Type B pancreatic cell (in vitro differentiated cells): ENCODE results near the gene DOCK3. TPM values are rescaled to one million over a fixed set of nuclear protein-coding genes. Genes with fewer than 3 reads are reported as not detected.

Experiments used
- DNase-seq: peaks from one replicate; pipeline ENCODE4 v3.0.0; 2021; ENCODE audit warnings: mixed read lengths; ENCODE audit not compliant: unreplicated experiment; ENCODE audit errors: extremely low spot score
- H3K27ac Mint-ChIP-seq: 2 replicates; pipeline ENCODE4 v1.8.0; 2021; ENCODE audit warnings: mild to moderate bottlenecking, mixed read lengths
- H3K27me3 Mint-ChIP-seq: 2 replicates; pipeline ENCODE4 v1.8.0; 2021; ENCODE audit warnings: mixed read lengths
- H3K36me3 Mint-ChIP-seq: 2 replicates; pipeline ENCODE4 v1.8.0; 2021; ENCODE audit warnings: mixed read lengths
- H3K4me1 Mint-ChIP-seq: one replicate; pipeline ENCODE4 v1.8.0; 2021; ENCODE audit warnings: mixed read lengths; ENCODE audit not compliant: unreplicated experiment
- H3K4me3 Mint-ChIP-seq: 2 replicates; pipeline ENCODE4 v1.8.0; 2021; ENCODE audit warnings: mild to moderate bottlenecking, mixed read lengths
- H3K9me3 Mint-ChIP-seq: 2 replicates; pipeline ENCODE4 v1.8.0; 2021; ENCODE audit warnings: mixed read lengths
- total RNA-seq: library from RNA; stranded (reverse); gene quantifications from 2 replicates; pipeline ENCODE4 v1.2.1, GENCODE V29; 2021; ENCODE audit warnings: low replicate concordance
- TF ChIP-seq, protein P1 (sequence below): fragments of 200-600 bp; sonication (generic); conservative IDR thresholded peaks from 2 replicates; pipeline ENCODE4 v1.5.0; 2021; ENCODE audit warnings: antibody characterized with exemption, mild to moderate bottlenecking

The DOCK3 gene
- total RNA-seq, 1 donor from 2014 or later = 5.9 TPM

DNA sequence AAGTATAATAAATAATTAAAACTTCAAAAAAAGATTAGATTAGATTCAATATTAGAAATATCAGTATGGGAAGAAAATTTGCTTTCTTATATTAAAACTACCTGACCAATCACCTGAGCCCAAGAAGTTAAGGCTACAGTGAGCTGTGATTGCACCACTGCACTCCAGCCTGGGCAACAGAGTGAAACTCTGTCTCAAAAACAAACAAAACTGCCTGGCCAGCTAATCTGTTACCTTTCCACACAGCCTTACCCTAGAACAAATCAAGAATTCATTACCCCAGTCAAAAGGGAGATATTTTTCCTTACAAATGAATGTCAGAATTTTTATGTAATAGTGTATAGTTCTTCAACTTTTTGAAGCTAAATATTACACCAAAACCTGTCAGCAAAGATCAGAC, 593.4 kb downstream of the DOCK3 start:
- TF ChIP-seq, protein P1, sequence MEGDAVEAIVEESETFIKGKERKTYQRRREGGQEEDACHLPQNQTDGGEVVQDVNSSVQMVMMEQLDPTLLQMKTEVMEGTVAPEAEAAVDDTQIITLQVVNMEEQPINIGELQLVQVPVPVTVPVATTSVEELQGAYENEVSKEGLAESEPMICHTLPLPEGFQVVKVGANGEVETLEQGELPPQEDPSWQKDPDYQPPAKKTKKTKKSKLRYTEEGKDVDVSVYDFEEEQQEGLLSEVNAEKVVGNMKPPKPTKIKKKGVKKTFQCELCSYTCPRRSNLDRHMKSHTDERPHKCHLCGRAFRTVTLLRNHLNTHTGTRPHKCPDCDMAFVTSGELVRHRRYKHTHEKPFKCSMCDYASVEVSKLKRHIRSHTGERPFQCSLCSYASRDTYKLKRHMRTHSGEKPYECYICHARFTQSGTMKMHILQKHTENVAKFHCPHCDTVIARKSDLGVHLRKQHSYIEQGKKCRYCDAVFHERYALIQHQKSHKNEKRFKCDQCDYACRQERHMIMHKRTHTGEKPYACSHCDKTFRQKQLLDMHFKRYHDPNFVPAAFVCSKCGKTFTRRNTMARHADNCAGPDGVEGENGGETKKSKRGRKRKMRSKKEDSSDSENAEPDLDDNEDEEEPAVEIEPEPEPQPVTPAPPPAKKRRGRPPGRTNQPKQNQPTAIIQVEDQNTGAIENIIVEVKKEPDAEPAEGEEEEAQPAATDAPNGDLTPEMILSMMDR = no peak
- no peak overlapping the region for H3K27ac Mint-ChIP-seq
- H3K4me1 Mint-ChIP-seq = no peaks in the 10 kb centered on the region
- peaks cover 4% of the 10 kb centered on the region for H3K36me3 Mint-ChIP-seq
- no peaks in the 10 kb centered on the region for H3K27me3 Mint-ChIP-seq
- no peak overlapping the region for H3K4me3 Mint-ChIP-seq
- no peak for DNase-seq
- peaks cover 19% of the 10 kb centered on the region for H3K9me3 Mint-ChIP-seq

DNA sequence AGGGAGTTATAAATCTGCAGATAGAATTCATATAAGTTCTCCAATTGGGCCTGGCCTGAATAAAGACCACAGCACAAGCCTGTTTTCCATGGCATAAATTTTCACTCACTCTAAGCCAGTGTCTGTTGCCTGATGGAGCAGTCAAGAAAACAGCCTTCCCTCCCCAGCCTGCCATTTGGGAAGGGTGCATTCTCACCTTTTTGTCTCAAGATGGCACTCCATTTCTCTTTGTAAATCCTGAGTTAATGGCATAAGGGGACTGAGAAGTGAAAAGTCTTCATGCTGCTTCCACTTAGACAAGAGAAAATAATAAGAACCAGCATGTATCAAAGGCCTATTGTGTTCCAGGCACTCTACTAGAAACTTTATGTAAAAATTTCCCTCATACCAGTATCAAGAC, 594.7 kb downstream of the DOCK3 start:
- H3K36me3 Mint-ChIP-seq = no peaks in the 10 kb centered on the region
- no peak overlapping the region for H3K27ac Mint-ChIP-seq
- no peak for DNase-seq
- TF ChIP-seq, protein P1 = no peak
- no peaks in the 10 kb centered on the region for H3K27me3 Mint-ChIP-seq
- H3K4me3 Mint-ChIP-seq = no peak overlapping the region
- H3K9me3 Mint-ChIP-seq = peaks cover 19% of the 10 kb centered on the region
- no peaks in the 10 kb centered on the region for H3K4me1 Mint-ChIP-seq

DNA sequence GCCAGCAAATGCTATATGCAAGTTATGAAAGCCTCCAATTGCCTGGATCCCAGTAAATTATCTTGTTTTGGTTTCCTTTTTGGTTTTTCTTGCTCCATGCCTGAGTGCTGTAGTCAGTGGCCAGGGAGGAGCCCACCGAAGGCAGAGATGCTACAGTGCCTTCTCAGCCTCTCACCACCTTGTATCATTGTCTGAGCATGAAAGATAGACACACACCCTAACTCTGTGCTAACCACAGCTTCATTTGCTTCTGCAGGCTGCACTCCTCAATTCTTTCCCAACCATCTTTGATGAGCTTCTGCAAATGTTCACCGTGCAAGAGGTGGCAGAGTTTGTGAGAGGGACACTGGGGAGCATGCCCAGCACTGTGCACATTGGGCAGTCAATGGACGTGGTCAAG, 595.8 kb downstream of the DOCK3 start:
- DNase-seq = no peak
- H3K36me3 Mint-ChIP-seq = no peaks in the 10 kb centered on the region
- H3K9me3 Mint-ChIP-seq = peaks cover 10% of the 10 kb centered on the region
- no peaks in the 10 kb centered on the region for H3K27me3 Mint-ChIP-seq
- H3K27ac Mint-ChIP-seq = no peak overlapping the region
- no peaks in the 10 kb centered on the region for H3K4me1 Mint-ChIP-seq
- no peak overlapping the region for H3K4me3 Mint-ChIP-seq
- TF ChIP-seq, protein P1 = no peak

DNA sequence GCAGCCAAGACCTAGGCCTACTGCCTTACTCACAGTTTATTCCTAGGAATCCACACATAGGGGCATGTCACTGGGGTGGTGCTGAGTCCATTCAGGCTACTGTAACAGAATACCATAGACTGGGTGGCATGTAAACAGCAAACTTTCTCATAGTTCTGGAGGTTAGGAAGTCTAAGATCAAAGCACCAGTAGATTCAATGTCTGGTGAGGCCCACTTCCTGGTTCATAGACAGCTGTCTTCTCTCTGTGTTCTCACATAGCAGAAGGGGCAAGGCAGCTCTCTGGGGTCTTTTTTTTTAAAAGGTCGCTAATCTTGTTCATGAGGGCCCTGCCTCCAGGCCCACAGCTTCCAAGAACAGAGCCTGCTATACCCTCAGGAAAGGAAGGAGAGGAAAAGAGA, 596.4 kb downstream of the DOCK3 start:
- H3K9me3 Mint-ChIP-seq = peaks cover 6% of the 10 kb centered on the region
- H3K27ac Mint-ChIP-seq = no peak overlapping the region
- H3K4me3 Mint-ChIP-seq = no peak overlapping the region
- no peak for DNase-seq
- TF ChIP-seq, protein P1 = no peak
- H3K4me1 Mint-ChIP-seq = no peaks in the 10 kb centered on the region
- H3K36me3 Mint-ChIP-seq = no peaks in the 10 kb centered on the region
- H3K27me3 Mint-ChIP-seq = no peaks in the 10 kb centered on the region

GRCh38 chr3:51274052-51274451, 599.3 kb downstream of the DOCK3 start:
- no peak overlapping the region for H3K4me3 Mint-ChIP-seq
- no peak overlapping the region for H3K27ac Mint-ChIP-seq
- DNase-seq = no peak
- no peaks in the 10 kb centered on the region for H3K36me3 Mint-ChIP-seq
- TF ChIP-seq, protein P1 = no peak
- no peaks in the 10 kb centered on the region for H3K9me3 Mint-ChIP-seq
- H3K4me1 Mint-ChIP-seq = no peaks in the 10 kb centered on the region
- H3K27me3 Mint-ChIP-seq = no peaks in the 10 kb centered on the region
